Activated CD8-positive, alpha-beta T cell treated with anti-CD3 and anti-CD28 coated beads for 36 hours (primary cell): Measurements from ENCODE around the gene RALGPS2. TPM values are rescaled to one million over a fixed set of nuclear protein-coding genes. Genes with fewer than 3 reads are reported as not detected.

Experiments
- ATAC-seq: fragments of 200-7000 bp; cut with Tn5 transposase; one replicate; pipeline ENCODE4 v1.10.0; 2021; ENCODE audit warnings: mild to moderate bottlenecking, moderate library complexity
- CTCF ChIA-PET: fragments of 350-600 bp; sonication (Branson Sonifier 250); formaldehyde crosslinking; loops from one replicate; lab custom pipeline; 2021; ENCODE audit warnings: antibody characterized with exemption; lab: Charles Lee
- POLR2A ChIA-PET: fragments of 350-600 bp; sonication (Branson Sonifier 250); formaldehyde crosslinking; loops from one replicate; lab custom pipeline; 2021; ENCODE audit warnings: antibody characterized with exemption; lab: Charles Lee
- DNase-seq: peaks from one replicate; pipeline ENCODE4 v3.0.0-alpha.2; 2020
- H3K27ac Mint-ChIP-seq: one replicate; pipeline ENCODE4 v1.8.0; 2021; ENCODE audit warnings: mild to moderate bottlenecking, mixed read lengths
- H3K27me3 Mint-ChIP-seq: one replicate; pipeline ENCODE4 v1.8.0; 2021; ENCODE audit warnings: mixed read lengths
- H3K36me3 Mint-ChIP-seq: one replicate; pipeline ENCODE4 v1.8.0; 2021; ENCODE audit warnings: low read depth, mixed read lengths
- H3K4me1 Mint-ChIP-seq: one replicate; pipeline ENCODE4 v1.8.0; 2021; ENCODE audit warnings: low read depth, mixed read lengths
- H3K4me3 Mint-ChIP-seq: one replicate; pipeline ENCODE4 v1.8.0; 2021; ENCODE audit warnings: mild to moderate bottlenecking, moderate library complexity, mixed read lengths
- H3K9me3 Mint-ChIP-seq: one replicate; pipeline ENCODE4 v1.8.0; 2021; ENCODE audit warnings: mixed read lengths
- intact Hi-C: fragments of 100-400 bp; cut with micrococcal nuclease; formaldehyde crosslinking; loops from one replicate; pipeline ENCODE4 v1.10.0; 2022
- total RNA-seq, 2 experiments: library from RNA; stranded (reverse); gene quantifications; one replicate each; pipeline ENCODE4 v1.2.3, GENCODE V29; 2021
- TF ChIP-seq, protein P1 (sequence below): fragments of 200-600 bp; IDR thresholded peaks from one replicate; pipeline ENCODE4 v1.8.0; 2022; ENCODE audit warnings: antibody characterized with exemption, mild to moderate bottlenecking

Gene RALGPS2
- total RNA-seq, 2 experiments from 2014 or later = 2.8 to 4.8 TPM

DNA sequence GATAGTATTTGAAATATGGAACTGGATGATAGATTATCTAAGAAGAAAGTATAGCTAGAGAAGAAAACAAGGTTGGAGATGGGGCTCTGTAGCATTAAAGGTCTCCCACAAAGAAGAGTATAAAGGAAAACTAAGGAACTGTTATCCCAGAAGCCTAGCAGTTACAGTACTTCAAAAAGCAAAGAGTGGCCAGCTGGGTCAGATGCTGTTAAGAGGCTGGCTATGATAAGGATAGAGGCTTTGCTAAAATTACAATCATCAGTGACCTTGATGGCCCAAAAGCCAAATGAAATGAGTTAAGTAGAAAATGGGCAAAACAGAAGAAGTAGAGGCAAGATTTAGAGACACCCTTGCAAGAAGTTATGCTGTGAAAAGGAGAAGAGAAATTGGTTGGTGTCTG is 170.9 kb downstream of the RALGPS2 start:
- H3K36me3 Mint-ChIP-seq = peaks cover 13% of the 10 kb centered on the region
- ChIA-PET CTCF (no interaction called here), POLR2A (no interaction called here)
- DNase-seq = no peak
- H3K27me3 Mint-ChIP-seq = no peaks in the 10 kb centered on the region
- H3K27ac Mint-ChIP-seq = no peak overlapping the region
- TF ChIP-seq, protein P1, sequence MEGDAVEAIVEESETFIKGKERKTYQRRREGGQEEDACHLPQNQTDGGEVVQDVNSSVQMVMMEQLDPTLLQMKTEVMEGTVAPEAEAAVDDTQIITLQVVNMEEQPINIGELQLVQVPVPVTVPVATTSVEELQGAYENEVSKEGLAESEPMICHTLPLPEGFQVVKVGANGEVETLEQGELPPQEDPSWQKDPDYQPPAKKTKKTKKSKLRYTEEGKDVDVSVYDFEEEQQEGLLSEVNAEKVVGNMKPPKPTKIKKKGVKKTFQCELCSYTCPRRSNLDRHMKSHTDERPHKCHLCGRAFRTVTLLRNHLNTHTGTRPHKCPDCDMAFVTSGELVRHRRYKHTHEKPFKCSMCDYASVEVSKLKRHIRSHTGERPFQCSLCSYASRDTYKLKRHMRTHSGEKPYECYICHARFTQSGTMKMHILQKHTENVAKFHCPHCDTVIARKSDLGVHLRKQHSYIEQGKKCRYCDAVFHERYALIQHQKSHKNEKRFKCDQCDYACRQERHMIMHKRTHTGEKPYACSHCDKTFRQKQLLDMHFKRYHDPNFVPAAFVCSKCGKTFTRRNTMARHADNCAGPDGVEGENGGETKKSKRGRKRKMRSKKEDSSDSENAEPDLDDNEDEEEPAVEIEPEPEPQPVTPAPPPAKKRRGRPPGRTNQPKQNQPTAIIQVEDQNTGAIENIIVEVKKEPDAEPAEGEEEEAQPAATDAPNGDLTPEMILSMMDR = no peak
- H3K4me1 Mint-ChIP-seq = peaks cover 10% of the 10 kb centered on the region
- H3K9me3 Mint-ChIP-seq = peaks cover 3% of the 10 kb centered on the region
- no peak overlapping the region for H3K4me3 Mint-ChIP-seq
- no peak for ATAC-seq
- intact Hi-C loops = no loop called here

DNA sequence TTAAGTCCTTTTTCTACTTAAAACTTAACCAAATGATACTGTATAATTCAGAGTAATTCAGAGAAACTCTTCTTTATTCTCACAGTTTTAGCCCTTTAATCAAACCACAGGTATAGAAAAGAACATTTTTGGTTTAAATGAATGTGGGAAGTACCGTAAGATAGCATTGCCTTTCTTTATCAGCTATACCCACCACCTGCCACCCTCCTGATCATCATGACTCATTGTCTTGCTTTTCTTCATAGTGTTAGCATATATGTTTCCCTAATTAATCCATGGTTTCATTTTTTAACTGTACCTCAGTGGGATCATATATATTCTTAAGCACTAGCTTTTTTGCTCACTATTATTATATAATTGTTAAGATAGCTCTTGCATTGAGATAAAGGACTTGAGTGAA is 173.4 kb downstream of the RALGPS2 start:
- H3K4me1 Mint-ChIP-seq = peaks cover 10% of the 10 kb centered on the region
- ATAC-seq = peak; percentile 53
- intact Hi-C loops = no loop called here
- POLR2A ChIA-PET = no interaction called here
- peak; percentile 10 for DNase-seq
- CTCF ChIA-PET = no interaction called here
- no peak overlapping the region for H3K4me3 Mint-ChIP-seq
- no peaks in the 10 kb centered on the region for H3K27me3 Mint-ChIP-seq
- H3K27ac Mint-ChIP-seq = no peak overlapping the region
- H3K36me3 Mint-ChIP-seq = peaks cover 15% of the 10 kb centered on the region
- H3K9me3 Mint-ChIP-seq = peaks cover 3% of the 10 kb centered on the region
- TF ChIP-seq, protein P1 = no peak

DNA sequence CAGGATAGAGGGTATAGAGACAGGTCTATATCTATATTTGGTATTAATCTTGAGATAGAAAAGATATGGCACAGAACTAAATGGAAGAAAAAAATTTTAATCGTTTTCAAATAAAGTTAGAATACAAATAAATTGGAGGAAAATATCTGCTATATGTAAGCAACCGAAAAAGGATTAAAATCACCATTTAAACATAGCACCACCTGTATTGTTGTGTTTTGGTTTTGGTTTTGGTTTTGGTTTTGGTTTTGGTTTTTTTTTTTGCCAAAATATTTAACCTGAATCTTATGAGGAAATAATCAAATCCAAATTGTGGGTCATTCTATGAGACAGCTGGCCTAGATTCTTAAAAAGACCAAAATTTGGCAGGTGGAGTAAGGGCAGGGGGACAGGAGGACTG is 174.4 kb downstream of the RALGPS2 start:
- H3K4me3 Mint-ChIP-seq = no peak overlapping the region

DNA sequence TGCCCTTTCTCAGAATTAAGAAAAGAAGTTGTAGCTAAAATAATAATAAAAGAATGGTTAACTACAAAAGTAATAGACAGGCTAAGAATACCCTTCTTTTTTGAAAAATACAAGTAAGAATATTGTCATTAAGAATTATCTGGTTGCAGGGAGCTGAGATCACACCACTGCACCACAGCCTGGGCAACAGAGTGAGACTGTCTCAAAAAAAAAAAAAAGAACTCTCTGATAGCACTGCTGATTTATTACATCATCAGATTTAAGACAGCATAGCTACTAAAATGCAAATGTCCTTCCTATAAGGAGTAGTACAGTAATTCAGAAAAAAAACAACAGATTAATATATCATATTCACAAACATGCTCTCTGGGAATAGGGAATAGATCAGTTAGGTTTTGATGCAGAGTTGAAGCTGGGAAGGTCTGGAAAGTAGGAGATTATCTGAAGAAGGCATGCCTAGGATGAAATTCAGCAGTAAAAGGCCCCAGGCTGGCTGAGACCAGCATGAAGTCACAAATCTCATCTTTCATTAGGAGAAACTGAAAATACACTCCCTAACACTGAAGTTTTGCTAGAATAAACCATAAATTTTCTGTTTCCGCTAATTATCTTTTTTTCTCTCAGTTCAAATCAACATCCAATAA is 176.6 kb downstream of the RALGPS2 start:
- POLR2A ChIA-PET = no interaction called here
- no peak for ATAC-seq

More for the DNA sequence above, 174.4 kb downstream of the RALGPS2 start:
- CTCF ChIA-PET = no interaction called here
- TF ChIP-seq, protein P1 = no peak
- intact Hi-C loops = no loop called here
- Mint-ChIP-seq H3K27ac (no peak overlapping the region), H3K36me3 (peaks cover 21% of the 10 kb centered on the region), H3K9me3 (peaks cover 3% of the 10 kb centered on the region), H3K27me3 (no peaks in the 10 kb centered on the region), H3K4me1 (peaks cover 10% of the 10 kb centered on the region)
- no peak for ATAC-seq
- POLR2A ChIA-PET = no interaction called here
- DNase-seq = no peak

DNA sequence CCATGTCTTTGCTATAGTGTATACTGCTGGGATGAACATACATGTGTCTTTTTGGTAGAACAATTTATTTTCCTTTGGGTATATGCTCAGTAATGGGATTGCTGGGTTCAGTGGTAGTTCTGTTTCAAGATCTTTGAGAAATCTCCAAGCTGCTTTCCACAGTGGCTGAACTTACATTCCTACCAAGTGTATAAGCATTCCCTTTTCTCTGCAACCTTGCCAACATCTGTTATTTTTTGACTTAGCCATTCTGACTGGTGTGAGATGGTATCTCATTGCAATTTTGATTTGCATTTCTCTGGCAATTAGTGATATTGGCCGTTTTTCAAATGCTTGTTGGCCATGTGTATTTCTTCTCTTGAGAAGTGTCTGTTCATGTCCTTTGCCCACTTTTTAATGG is 183.3 kb downstream of the RALGPS2 start:
- Mint-ChIP-seq H3K36me3 (peaks cover 16% of the 10 kb centered on the region), H3K9me3 (peaks cover 5% of the 10 kb centered on the region), H3K27ac (no peak overlapping the region), H3K27me3 (no peaks in the 10 kb centered on the region), H3K4me3 (no peak overlapping the region), H3K4me1 (no peaks in the 10 kb centered on the region)
- intact Hi-C loops = no loop called here
- no peak for ATAC-seq
- TF ChIP-seq, protein P1 = no peak
- ChIA-PET POLR2A (no interaction called here), CTCF (no interaction called here)
- no peak for DNase-seq

More for the DNA sequence above, 176.6 kb downstream of the RALGPS2 start:
- TF ChIP-seq, protein P1 = no peak
- Mint-ChIP-seq H3K4me3 (no peak overlapping the region), H3K36me3 (peaks cover 14% of the 10 kb centered on the region), H3K9me3 (peaks cover 3% of the 10 kb centered on the region), H3K27ac (no peak overlapping the region), H3K4me1 (peaks cover 10% of the 10 kb centered on the region), H3K27me3 (no peaks in the 10 kb centered on the region)
- no peak for DNase-seq
- intact Hi-C loops = no loop called here
- CTCF ChIA-PET = interaction anchor here (1.2 kb wide), 1 partner anchor 400 kb away, joined by 3 read pairs; no protein-coding TSS in a partner anchor
